Hepatocyte (in vitro differentiated cells): ENCODE measurements around the gene BATF3. TPM values are rescaled to one million over a fixed set of nuclear protein-coding genes. Genes with fewer than 3 reads are reported as not detected.

Source experiments
- DNase-seq: peaks from one replicate; pipeline ENCODE4 v3.0.0-alpha.2; 2016; ENCODE audit warnings: low spot score
- H2AFZ ChIP-seq: fragments of 200-600 bp; sonication (generic); 2 replicates; pipeline ENCODE4 v1.6.0; 2016; ENCODE audit warnings: antibody characterized with exemption, mild to moderate bottlenecking
- H3K27ac ChIP-seq: fragments of 200-600 bp; sonication (generic); 2 replicates; pipeline ENCODE4 v1.5.1; 2016; ENCODE audit warnings: mild to moderate bottlenecking
- H3K27me3 ChIP-seq: fragments of 200-600 bp; sonication (generic); 2 replicates; pipeline ENCODE4 v1.6.1; 2016
- H3K36me3 ChIP-seq: fragments of 200-600 bp; sonication (generic); replicated peaks from 2 replicates; pipeline ENCODE4 v1.5.1; 2016; ENCODE audit warnings: low read depth; ENCODE audit not compliant: insufficient read depth
- H3K4me1 ChIP-seq: fragments of 200-600 bp; sonication (generic); 2 replicates; pipeline ENCODE4 v1.5.1; 2016; ENCODE audit warnings: mild to moderate bottlenecking, moderate library complexity; ENCODE audit not compliant: insufficient read depth
- H3K4me2 ChIP-seq: fragments of 200-600 bp; sonication (generic); 2 replicates; pipeline ENCODE4 v1.6.0; 2016
- H3K4me3 ChIP-seq: fragments of 200-600 bp; sonication (generic); 2 replicates; pipeline ENCODE4 v1.5.1; 2016; ENCODE audit warnings: mild to moderate bottlenecking
- H3K79me2 ChIP-seq: fragments of 200-600 bp; sonication (generic); 2 replicates; pipeline ENCODE4 v1.6.0; 2017; ENCODE audit warnings: mild to moderate bottlenecking
- H3K9me2 ChIP-seq: fragments of 200-600 bp; sonication (generic); replicated peaks from 2 replicates; pipeline ENCODE4 v1.6.0; 2017; ENCODE audit warnings: mild to moderate bottlenecking; ENCODE audit not compliant: insufficient read depth
- H3K9me3 ChIP-seq: fragments of 200-600 bp; sonication (generic); 2 replicates; pipeline ENCODE4 v1.5.1; 2016; ENCODE audit warnings: low read depth, mild to moderate bottlenecking
- H4K20me1 ChIP-seq: fragments of 200-600 bp; sonication (generic); 2 replicates; pipeline ENCODE4 v1.6.0; 2016; ENCODE audit warnings: mild to moderate bottlenecking; ENCODE audit not compliant: insufficient read depth, poor library complexity, severe bottlenecking
- EZH2 ChIP-seq: fragments of 200-600 bp; sonication (generic); IDR thresholded peaks from 2 replicates; pipeline ENCODE4 v1.6.1; 2016; ENCODE audit warnings: antibody characterized with exemption, mild to moderate bottlenecking, borderline replicate concordance
- EZH2phosphoT487 ChIP-seq: fragments of 200-600 bp; sonication (generic); IDR thresholded peaks from one replicate; pipeline ENCODE4 v1.6.1; 2018; ENCODE audit warnings: antibody characterized with exemption, mild to moderate bottlenecking, low read depth, moderate library complexity; ENCODE audit not compliant: unreplicated experiment, severe bottlenecking
- WGBS: methylation state at CpG from one replicate; pipeline ENCODE4 v1.1.6; 2016; ENCODE audit warnings: low lambda C conversion rate; ENCODE audit errors: missing lambda C conversion rate; 5-methylcytosine and 5-hydroxymethylcytosine counted together
- polyA plus RNA-seq: library from polyadenylated mRNA; unstranded; fragments of >200 nt; fragmentation: Nextera tagmentation; extraction: Ambion mirVana; gene quantifications from 2 replicates; pipeline ENCODE4 v1.2.1, GENCODE V29; 2016
- total RNA-seq: library from RNA; depleted of rRNA; stranded (reverse); fragments of >200 nt; gene quantifications from 2 replicates; pipeline ENCODE4 v1.2.3, GENCODE V29; 2014
- TF ChIP-seq, protein P1 (sequence below): fragments of 200-600 bp; sonication (generic); IDR thresholded peaks from 2 replicates; pipeline ENCODE4 v1.5.1; 2016; ENCODE audit warnings: antibody characterized with exemption, mild to moderate bottlenecking; ENCODE audit not compliant: poor library complexity

BATF3 gene
- total and polyA plus RNA-seq, 2 experiments from 2014 or later: 3.5 TPM; not detected in 1

DNA sequence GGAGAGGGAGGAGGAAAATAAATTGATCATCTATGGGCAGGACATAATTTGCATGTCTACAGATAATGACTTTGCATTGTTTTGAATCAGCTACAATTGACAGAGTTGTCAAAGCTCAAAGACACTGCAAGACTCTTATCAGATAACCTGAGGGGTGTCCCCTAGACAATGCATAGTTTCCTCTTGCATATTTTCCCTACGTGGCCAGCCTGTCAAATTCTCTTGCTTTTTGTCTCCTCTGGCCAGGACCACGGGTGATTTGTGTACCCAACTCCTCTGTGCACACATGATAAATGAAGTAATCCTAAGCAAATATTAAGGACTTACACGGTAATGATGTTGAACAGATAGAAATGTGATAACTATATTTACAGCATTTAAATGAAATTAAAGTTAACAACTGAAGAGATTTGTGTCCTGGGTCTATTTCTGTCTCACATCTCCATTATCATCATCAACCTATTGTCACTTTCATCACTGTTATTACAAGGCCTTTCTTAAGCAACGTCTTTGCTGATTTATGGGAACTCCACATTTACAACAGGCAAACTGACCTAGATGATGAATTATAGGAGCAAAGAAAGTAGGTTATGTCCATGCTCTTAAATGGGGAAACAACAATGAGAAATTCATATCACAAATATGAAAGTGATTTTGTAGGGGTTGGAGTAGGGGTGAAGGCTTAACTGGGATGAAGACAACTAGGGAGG lies 18.8 kb downstream of the BATF3 start:
- Histone ChIP-seq H3K27ac (no peak overlapping the region), H4K20me1 (no peaks in the 10 kb centered on the region), H2AFZ (no peak overlapping the region), H3K27me3 (no peaks in the 10 kb centered on the region), H3K4me3 (no peak overlapping the region), H3K9me3 (no peaks in the 10 kb centered on the region), H3K79me2 (no peaks in the 10 kb centered on the region), H3K4me2 (no peak overlapping the region), H3K4me1 (no peaks in the 10 kb centered on the region), H3K9me2 (no peaks in the 10 kb centered on the region), H3K36me3 (no peaks in the 10 kb centered on the region)
- 17% methylated on average over 4 of the region's 4 CpGs for WGBS
- DNase-seq: no peak
- no peak for TF ChIP-seq EZH2

DNA sequence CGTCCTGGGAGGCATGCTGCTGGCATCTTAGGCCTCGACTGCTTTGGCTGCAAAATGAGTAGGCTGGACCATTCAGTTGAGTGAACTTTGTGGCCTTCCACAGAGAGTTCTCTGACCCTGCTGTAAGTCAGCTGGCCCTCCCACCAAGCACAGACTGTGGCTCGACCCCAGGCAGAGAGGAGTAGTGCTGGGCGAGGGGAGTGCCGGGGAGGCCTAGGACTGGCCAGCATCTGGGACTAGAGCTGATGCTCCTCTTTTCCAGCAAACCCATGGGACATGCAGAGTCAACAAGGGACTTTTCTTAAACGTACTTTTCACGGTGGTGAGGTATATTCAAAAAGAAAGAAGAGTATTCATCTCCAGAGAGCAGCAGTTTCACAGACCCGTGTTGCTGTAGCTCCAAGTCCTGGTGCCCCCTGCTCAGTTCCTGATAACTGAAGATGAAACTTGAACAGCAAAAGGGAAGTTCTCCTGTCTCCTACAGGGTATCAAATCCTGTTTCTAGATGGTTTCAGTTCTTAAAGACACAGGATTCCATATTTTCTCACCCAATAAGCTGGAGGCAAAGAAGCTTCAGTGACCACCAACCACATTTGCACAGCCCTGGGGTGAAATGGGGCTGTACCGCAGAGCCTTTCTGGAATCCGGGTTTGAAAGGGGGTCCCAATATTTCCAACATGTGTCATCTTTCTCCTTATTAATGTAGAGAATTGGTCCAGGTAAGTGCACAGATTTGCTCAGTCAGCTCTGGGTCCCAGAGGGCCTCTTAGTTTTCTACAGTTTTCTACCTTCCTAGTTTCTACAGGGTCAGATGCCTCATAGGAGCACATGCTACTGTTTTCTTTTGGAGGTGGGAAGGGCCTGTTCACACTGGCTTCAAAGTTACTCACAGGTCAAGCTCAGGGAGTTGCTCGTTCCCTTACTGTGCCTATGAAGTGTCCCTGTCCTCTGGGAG lies 20.9 kb downstream of the BATF3 start:
- Histone ChIP-seq H3K4me3 (no peak overlapping the region), H3K9me2 (no peaks in the 10 kb centered on the region), H3K4me1 (no peaks in the 10 kb centered on the region), H3K36me3 (no peaks in the 10 kb centered on the region), H3K9me3 (no peaks in the 10 kb centered on the region), H3K4me2 (no peak overlapping the region), H3K27ac (no peak overlapping the region), H4K20me1 (no peaks in the 10 kb centered on the region), H3K79me2 (no peaks in the 10 kb centered on the region), H3K27me3 (no peaks in the 10 kb centered on the region), H2AFZ (no peak overlapping the region)
- TF ChIP-seq EZH2 (no peak), EZH2phosphoT487 (no peak)
- TF ChIP-seq, protein P1, sequence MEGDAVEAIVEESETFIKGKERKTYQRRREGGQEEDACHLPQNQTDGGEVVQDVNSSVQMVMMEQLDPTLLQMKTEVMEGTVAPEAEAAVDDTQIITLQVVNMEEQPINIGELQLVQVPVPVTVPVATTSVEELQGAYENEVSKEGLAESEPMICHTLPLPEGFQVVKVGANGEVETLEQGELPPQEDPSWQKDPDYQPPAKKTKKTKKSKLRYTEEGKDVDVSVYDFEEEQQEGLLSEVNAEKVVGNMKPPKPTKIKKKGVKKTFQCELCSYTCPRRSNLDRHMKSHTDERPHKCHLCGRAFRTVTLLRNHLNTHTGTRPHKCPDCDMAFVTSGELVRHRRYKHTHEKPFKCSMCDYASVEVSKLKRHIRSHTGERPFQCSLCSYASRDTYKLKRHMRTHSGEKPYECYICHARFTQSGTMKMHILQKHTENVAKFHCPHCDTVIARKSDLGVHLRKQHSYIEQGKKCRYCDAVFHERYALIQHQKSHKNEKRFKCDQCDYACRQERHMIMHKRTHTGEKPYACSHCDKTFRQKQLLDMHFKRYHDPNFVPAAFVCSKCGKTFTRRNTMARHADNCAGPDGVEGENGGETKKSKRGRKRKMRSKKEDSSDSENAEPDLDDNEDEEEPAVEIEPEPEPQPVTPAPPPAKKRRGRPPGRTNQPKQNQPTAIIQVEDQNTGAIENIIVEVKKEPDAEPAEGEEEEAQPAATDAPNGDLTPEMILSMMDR: no peak
- WGBS: 80% methylated on average over 11 of the region's 11 CpGs
- no peak for DNase-seq

DNA sequence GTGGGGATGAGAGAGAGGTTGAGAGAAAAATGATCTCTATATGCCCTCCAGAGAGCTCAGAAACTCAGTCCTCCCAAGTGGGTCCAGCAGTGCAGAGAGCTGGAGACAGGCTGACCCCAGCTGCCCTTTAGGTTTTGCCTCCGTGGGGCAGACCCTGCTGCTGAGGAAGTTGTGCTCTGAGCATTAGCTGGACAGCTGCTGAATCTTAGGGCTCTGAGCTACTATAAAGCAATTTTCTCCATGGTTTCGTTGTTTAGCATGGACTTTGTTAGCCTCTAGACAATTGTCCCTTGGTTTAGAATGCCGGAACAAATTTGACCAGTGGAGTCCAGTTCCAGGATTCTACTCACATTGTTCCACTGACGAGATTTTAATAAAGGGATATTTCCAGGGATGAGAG lies 22.1 kb downstream of the BATF3 start:
- H3K4me2 ChIP-seq: no peak overlapping the region
- no peak overlapping the region for H3K4me3 ChIP-seq
- H3K27me3 ChIP-seq: no peaks in the 10 kb centered on the region
- no peak for DNase-seq
- H3K9me2 ChIP-seq: no peaks in the 10 kb centered on the region
- H2AFZ ChIP-seq: no peak overlapping the region
- no peaks in the 10 kb centered on the region for H3K36me3 ChIP-seq
- H4K20me1 ChIP-seq: no peaks in the 10 kb centered on the region
- no peaks in the 10 kb centered on the region for H3K9me3 ChIP-seq
- WGBS: 87% methylated on average over 4 of the region's 4 CpGs
- TF ChIP-seq EZH2 (no peak), EZH2phosphoT487 (no peak)
- TF ChIP-seq, protein P1: no peak
- no peaks in the 10 kb centered on the region for H3K79me2 ChIP-seq
- H3K27ac ChIP-seq: no peak overlapping the region
- H3K4me1 ChIP-seq: no peaks in the 10 kb centered on the region

DNA sequence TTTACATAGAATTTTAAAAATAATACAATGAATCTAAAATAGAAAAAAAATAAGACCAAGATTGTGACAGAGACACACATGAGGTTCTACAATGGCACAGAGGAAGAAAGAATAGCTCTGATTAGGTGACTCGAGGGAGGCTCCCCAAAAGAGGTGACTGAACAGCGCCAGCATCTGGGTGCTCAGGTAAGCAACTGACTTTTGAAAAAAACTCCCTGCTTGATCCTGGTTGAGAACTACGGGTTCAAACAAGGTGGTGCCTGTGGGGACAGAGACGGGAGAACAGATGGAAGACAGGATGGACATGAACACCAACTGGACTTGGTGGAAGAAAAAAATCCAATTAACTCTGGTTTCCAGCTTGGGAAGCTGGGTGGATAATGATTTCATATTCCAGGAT lies 22.5 kb downstream of the BATF3 start:
- no peak for DNase-seq
- Histone ChIP-seq H3K79me2 (no peaks in the 10 kb centered on the region), H3K9me3 (no peaks in the 10 kb centered on the region), H3K27ac (no peak overlapping the region), H3K4me1 (no peaks in the 10 kb centered on the region), H3K4me3 (no peak overlapping the region), H3K36me3 (no peaks in the 10 kb centered on the region), H3K27me3 (no peaks in the 10 kb centered on the region), H3K9me2 (no peaks in the 10 kb centered on the region), H2AFZ (no peak overlapping the region), H3K4me2 (no peak overlapping the region), H4K20me1 (no peaks in the 10 kb centered on the region)
- WGBS: 84% methylated on average over 4 of the region's 4 CpGs
- no peak for TF ChIP-seq EZH2phosphoT487
- TF ChIP-seq, protein P1: no peak
- no peak for TF ChIP-seq EZH2
